ENCODE measurements around the gene LIN7C. TPM values are rescaled to one million over a fixed set of nuclear protein-coding genes. Genes with fewer than 3 reads are reported as not detected.

LIN7C gene
- total and polyA plus RNA-seq, 9 of the 15 experiments (the other 6 are each of a cell fraction or from before 2014, with no cell fraction given): 10.8 to 52.7 (median 21.5) TPM

DNA sequence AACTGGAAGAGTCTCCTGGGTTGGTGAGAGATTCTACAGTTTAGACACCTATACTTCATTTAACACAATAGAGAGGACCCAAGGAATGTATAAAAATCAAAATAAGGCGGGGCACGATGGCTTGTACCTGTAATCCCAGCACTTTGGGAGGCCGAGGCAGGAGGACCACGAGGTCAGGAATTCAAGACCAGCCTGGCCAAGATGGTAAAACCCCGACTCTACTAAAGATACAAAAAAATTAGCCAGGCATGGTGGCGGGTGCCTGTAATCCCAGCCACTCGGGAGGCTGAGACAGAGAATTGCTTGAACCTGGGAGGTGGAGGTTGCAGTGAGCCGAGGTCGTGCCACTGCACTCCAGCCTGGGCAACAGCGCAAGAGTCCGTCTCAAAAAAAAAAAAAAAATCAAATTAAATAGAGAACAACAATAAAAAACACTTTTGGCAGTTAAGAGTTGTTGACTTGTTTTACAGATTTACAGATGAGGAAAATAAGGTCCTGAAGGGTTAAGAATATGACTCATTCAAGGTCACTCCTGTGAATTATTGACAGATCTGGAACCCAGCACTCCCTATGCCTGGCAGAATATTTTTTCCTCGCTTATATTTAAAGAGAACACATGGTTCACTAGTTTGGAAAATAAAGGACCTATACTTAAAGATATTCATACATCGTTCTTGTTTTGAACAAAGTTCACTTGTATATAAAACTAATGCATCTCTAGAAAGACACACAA lies 39.2 kb downstream of the LIN7C start:
- Histone ChIP-seq H3K27me3 (ENCODE audit: control insufficient read depth in 2 of 2, insufficient read depth in 2 of 2, low read length in 2 of 2) (no peaks in the 10 kb centered on the region), H3K79me2 (ENCODE audit: control insufficient read depth, insufficient read depth, low read length) (peaks cover 46% of the 10 kb centered on the region), H3K4me1 (replicated peaks in 1 of 2; ENCODE audit: control insufficient read depth in 2 of 2, insufficient read depth in 2 of 2, low read length in 2 of 2) (peaks cover 16 to 20% of the 10 kb centered on the region in 2 experiments; a peak in 4 of 5 replicates), H2AFZ (ENCODE audit: low read depth, low read length) (no peak overlapping the region), H4K20me1 (replicated peaks; ENCODE audit: control insufficient read depth, insufficient read depth, low read length) (0 out of 2 replicates have a peak, but pooled peaks cover 6% of the 10 kb centered on the region), H3K9me3 (replicated peaks; ENCODE audit: control insufficient read depth, insufficient read depth, low read depth, low read length) (no peaks in the 10 kb centered on the region), H3K9ac (ENCODE audit: insufficient read depth in 1 of 2, low read depth in 2 of 2, low read length in 2 of 2) (no peak overlapping the region), H3K36me3 (ENCODE audit: control insufficient read depth, insufficient read depth, low read length) (no peaks in the 10 kb centered on the region), H3K4me3 (no peak overlapping the region), H3K27ac (ENCODE audit: extremely low read depth, low read depth, low read length) (no peak overlapping the region), H3K4me2 (ENCODE audit: insufficient read depth, low read length) (no peak overlapping the region), H3K9me1 (ENCODE audit: control insufficient read depth, insufficient read depth, low read length) (peaks cover 3% of the 10 kb centered on the region)
- TF ChIP-seq CBX1 (IDR thresholded peaks at IDR 0.05; ENCODE audit: low read depth) (no peak), MCM7 (IDR thresholded peaks at IDR 0.05) (no peak), MED1 (CRISPR knock-in tag; IDR thresholded peaks at IDR 0.05; ENCODE audit: borderline replicate concordance) (no peak), ATF7 (IDR thresholded peaks at IDR 0.05) (no peak), NCOA2 (IDR thresholded peaks at IDR 0.05; ENCODE audit: partially characterized antibody in 2 of 2) (no peak), FOXK1 (CRISPR knock-in tag; IDR thresholded peaks at IDR 0.05; ENCODE audit: borderline replicate concordance) (no peak), FOXA3 (CRISPR knock-in tag; conservative IDR thresholded peaks at IDR 0.05 in 1 of 2, IDR thresholded peaks at IDR 0.05 in 1 of 2) (no peak), NCOR1 (IDR thresholded peaks at IDR 0.05) (no peak), E2F3 (CRISPR knock-in tag; IDR thresholded peaks at IDR 0.05) (no peak), HEY1 (CRISPR knock-in tag; IDR thresholded peaks at IDR 0.05; ENCODE audit: borderline replicate concordance) (no peak), SP1 (CRISPR knock-in tag; IDR thresholded peaks at IDR 0.05) (no peak)
- TF ChIP-seq, protein P1, sequence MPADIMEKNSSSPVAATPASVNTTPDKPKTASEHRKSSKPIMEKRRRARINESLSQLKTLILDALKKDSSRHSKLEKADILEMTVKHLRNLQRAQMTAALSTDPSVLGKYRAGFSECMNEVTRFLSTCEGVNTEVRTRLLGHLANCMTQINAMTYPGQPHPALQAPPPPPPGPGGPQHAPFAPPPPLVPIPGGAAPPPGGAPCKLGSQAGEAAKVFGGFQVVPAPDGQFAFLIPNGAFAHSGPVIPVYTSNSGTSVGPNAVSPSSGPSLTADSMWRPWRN (IDR thresholded peaks at IDR 0.05; ENCODE audit: low read depth): no peak
- TF ChIP-seq, protein P2, sequence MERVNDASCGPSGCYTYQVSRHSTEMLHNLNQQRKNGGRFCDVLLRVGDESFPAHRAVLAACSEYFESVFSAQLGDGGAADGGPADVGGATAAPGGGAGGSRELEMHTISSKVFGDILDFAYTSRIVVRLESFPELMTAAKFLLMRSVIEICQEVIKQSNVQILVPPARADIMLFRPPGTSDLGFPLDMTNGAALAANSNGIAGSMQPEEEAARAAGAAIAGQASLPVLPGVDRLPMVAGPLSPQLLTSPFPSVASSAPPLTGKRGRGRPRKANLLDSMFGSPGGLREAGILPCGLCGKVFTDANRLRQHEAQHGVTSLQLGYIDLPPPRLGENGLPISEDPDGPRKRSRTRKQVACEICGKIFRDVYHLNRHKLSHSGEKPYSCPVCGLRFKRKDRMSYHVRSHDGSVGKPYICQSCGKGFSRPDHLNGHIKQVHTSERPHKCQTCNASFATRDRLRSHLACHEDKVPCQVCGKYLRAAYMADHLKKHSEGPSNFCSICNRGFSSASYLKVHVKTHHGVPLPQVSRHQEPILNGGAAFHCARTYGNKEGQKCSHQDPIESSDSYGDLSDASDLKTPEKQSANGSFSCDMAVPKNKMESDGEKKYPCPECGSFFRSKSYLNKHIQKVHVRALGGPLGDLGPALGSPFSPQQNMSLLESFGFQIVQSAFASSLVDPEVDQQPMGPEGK (CRISPR knock-in tag; IDR thresholded peaks at IDR 0.05; ENCODE audit: borderline replicate concordance): no peak
- TF ChIP-seq, protein P3, sequence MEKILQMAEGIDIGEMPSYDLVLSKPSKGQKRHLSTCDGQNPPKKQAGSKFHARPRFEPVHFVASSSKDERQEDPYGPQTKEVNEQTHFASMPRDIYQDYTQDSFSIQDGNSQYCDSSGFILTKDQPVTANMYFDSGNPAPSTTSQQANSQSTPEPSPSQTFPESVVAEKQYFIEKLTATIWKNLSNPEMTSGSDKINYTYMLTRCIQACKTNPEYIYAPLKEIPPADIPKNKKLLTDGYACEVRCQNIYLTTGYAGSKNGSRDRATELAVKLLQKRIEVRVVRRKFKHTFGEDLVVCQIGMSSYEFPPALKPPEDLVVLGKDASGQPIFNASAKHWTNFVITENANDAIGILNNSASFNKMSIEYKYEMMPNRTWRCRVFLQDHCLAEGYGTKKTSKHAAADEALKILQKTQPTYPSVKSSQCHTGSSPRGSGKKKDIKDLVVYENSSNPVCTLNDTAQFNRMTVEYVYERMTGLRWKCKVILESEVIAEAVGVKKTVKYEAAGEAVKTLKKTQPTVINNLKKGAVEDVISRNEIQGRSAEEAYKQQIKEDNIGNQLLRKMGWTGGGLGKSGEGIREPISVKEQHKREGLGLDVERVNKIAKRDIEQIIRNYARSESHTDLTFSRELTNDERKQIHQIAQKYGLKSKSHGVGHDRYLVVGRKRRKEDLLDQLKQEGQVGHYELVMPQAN (IDR thresholded peaks at IDR 0.05; ENCODE audit: borderline replicate concordance): no peak
- TF ChIP-seq, protein P4, sequence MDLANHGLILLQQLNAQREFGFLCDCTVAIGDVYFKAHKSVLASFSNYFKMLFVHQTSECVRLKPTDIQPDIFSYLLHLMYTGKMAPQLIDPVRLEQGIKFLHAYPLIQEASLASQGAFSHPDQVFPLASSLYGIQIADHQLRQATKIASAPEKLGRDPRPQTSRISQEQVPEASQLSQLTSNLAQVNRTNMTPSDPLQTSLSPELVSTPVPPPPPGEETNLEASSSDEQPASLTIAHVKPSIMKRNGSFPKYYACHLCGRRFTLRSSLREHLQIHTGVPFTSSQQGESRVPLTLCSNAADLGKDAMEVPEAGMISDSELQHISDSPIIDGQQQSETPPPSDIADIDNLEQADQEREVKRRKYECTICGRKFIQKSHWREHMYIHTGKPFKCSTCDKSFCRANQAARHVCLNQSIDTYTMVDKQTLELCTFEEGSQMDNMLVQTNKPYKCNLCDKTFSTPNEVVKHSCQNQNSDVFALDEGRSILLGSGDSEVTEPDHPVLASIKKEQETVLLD (IDR thresholded peaks at IDR 0.05): no peak
- WGBS (ENCODE audit: insufficient coverage, low coverage, missing lambda C conversion rate): 62% methylated on average over 13 of the region's 13 CpGs
- ATAC-seq: no peak
- no peak for FAIRE-seq
- in situ Hi-C loops (cut with MboI): no loop called here
- DNase-seq (ENCODE audit: extremely low read depth in 1 of 4, low spot score in 3 of 4): no peak
- no TSS peak for BruUV-seq (replicated peaks)
- ChIA-PET POLR2A (interaction anchor here (1.1 kb wide), 1 partner anchor 16 kb away, joined by 3 read pairs; no protein-coding TSS in a partner anchor), CTCF (ENCODE audit: low intra/inter-chr PET ratio) (no interaction called here)
- intact Hi-C loops (cut with micrococcal nuclease): no loop called here
